ENCODE results near the gene APPL1.

APPL1 gene

GRCh38 chr3:57227204-57227929 is at the start of gene APPL1:
APPL1 (plus strand) TSS chr3:57227729; CDS start chr3:57227884, 155 bp downstream.
- in situ Hi-C loops (cut with MboI; ENCODE audit: low sequenced_read_pairs), result no loop called here

- in situ Hi-C loops (cut with MboI; ENCODE audit: low sequenced_read_pairs), result no loop called here
Measured at GRCh38 chr3:57179580-57180410, 47.7 kb upstream of the APPL1 start.

- in situ Hi-C loops (cut with MboI; ENCODE audit: low sequenced_read_pairs), result no loop called here
Measured at GRCh38 chr3:57184526-57184925, 43.0 kb upstream of the APPL1 start.

GRCh38 chr3:57192028-57192427 is 35.5 kb upstream of the APPL1 start:
- in situ Hi-C loops (cut with MboI; ENCODE audit: low sequenced_read_pairs), result no loop called here

- in situ Hi-C loops (cut with MboI; ENCODE audit: low sequenced_read_pairs), result no loop called here
Measured at GRCh38 chr3:57194641-57195040, 32.9 kb upstream of the APPL1 start.

- in situ Hi-C loops (cut with MboI; ENCODE audit: low sequenced_read_pairs), result no loop called here
Measured at GRCh38 chr3:57199895-57200297, 27.6 kb upstream of the APPL1 start, which contains the start of gene HESX1. HESX1 (minus strand) TSS chr3:57199978; CDS start chr3:57199918, 60 bp downstream.

- in situ Hi-C loops (cut with MboI; ENCODE audit: low sequenced_read_pairs), result no loop called here
Measured at GRCh38 chr3:57206423-57206822, 21.1 kb upstream of the APPL1 start.

- in situ Hi-C loops (cut with MboI; ENCODE audit: low sequenced_read_pairs), result no loop called here
Measured at GRCh38 chr3:57221883-57222282, 5.6 kb upstream of the APPL1 start.

GRCh38 chr3:57224856-57225255 is 2.7 kb upstream of the APPL1 start:
- in situ Hi-C loops (cut with MboI; ENCODE audit: low sequenced_read_pairs), result no loop called here

GRCh38 chr3:57226176-57226575 is 1.4 kb upstream of the APPL1 start:
- in situ Hi-C loops (cut with MboI; ENCODE audit: low sequenced_read_pairs), result no loop called here

- in situ Hi-C loops (cut with MboI; ENCODE audit: low sequenced_read_pairs), result no loop called here
Measured at GRCh38 chr3:57227930-57228751, 612 bp downstream of the APPL1 start.

- in situ Hi-C loops (cut with MboI; ENCODE audit: low sequenced_read_pairs), result no loop called here
Measured at GRCh38 chr3:57230006-57230405, 2.5 kb downstream of the APPL1 start.

- in situ Hi-C loops (cut with MboI; ENCODE audit: low sequenced_read_pairs), result no loop called here
Measured at GRCh38 chr3:57233799-57234198, 6.3 kb downstream of the APPL1 start.

GRCh38 chr3:57234613-57235575 is 7.4 kb downstream of the APPL1 start:
- in situ Hi-C loops (cut with MboI; ENCODE audit: low sequenced_read_pairs), result no loop called here

GRCh38 chr3:57244946-57245345 is 17.4 kb downstream of the APPL1 start:
- in situ Hi-C loops (cut with MboI; ENCODE audit: low sequenced_read_pairs), result no loop called here

GRCh38 chr3:57252404-57252803 is 24.9 kb downstream of the APPL1 start:
- in situ Hi-C loops (cut with MboI; ENCODE audit: low sequenced_read_pairs), result no loop called here

- in situ Hi-C loops (cut with MboI; ENCODE audit: low sequenced_read_pairs), result no loop called here
Measured at GRCh38 chr3:57256844-57257243, 29.3 kb downstream of the APPL1 start.

GRCh38 chr3:57257678-57258077 is 30.1 kb downstream of the APPL1 start:
- in situ Hi-C loops (cut with MboI; ENCODE audit: low sequenced_read_pairs), result no loop called here

GRCh38 chr3:57261119-57261518 is 33.6 kb downstream of the APPL1 start:
- in situ Hi-C loops (cut with MboI; ENCODE audit: low sequenced_read_pairs), result no loop called here

- in situ Hi-C loops (cut with MboI; ENCODE audit: low sequenced_read_pairs), result no loop called here
Measured at GRCh38 chr3:57261929-57262328, 34.4 kb downstream of the APPL1 start.
